GM18873 (cell line): ENCODE data around the gene PTPRR.

Source experiments
- ATAC-seq: cut with Tn5 transposase; IDR thresholded peaks from one replicate; pipeline ENCODE4 v1.9.1; 2021; ENCODE audit warnings: mild to moderate bottlenecking, moderate library complexity, moderate number of reproducible peaks; ENCODE audit not compliant: unreplicated experiment, low FRiP score

Gene PTPRR

DNA sequence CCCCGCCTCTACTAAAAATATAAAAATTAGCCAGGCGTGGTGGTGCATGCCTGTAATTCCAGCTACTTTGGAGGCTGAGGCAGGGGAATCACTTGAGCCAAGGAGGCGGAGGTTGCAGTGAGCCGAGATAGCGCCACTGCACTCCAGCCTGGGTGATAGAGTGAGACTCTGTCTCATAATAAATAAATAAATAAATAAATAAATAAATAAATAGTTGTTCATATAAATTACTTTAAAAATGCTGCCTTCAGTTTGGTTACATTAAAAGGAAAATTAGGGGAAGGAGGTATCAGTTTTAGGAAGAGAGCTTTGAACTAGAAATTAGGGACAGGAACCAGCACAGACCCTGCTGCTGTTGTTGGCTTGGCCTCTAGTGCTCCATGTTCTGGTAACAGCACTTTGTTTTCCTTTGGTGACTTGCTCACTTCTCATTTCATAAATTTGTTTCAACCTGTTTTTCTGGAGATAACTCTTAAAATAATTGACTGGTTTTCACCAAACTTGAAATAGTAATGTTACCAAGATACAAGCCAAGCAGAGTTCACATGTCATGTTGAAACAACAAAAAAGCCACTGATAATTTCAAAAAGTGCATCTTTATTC, 260.4 kb downstream of the PTPRR start:
- no peak for ATAC-seq

DNA sequence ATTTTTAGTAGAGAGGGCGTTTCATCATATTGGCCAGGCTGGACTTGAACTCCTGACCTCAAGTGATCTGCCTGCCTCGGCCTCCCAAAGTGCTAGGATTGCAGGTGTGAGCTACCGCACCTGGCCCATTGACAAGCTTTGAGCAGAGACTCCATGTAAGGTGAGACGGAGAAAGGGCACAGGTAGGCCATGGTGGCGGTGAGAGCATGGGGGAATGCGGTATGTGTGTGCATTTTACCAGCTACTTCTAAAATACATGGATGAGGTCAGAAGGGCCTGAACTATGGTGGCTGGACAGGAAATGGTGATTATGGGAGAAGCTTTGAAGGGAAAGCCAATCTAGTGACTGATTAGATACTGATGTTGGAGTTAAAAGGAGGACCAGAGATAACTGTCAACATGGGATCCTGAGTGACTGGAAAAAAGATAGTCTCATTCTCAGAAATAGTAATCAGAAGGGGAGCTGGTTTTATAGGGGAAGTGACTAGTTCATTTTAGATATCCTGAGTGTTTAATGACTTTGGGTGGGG, 261.4 kb downstream of the PTPRR start:
- ATAC-seq: no peak

DNA sequence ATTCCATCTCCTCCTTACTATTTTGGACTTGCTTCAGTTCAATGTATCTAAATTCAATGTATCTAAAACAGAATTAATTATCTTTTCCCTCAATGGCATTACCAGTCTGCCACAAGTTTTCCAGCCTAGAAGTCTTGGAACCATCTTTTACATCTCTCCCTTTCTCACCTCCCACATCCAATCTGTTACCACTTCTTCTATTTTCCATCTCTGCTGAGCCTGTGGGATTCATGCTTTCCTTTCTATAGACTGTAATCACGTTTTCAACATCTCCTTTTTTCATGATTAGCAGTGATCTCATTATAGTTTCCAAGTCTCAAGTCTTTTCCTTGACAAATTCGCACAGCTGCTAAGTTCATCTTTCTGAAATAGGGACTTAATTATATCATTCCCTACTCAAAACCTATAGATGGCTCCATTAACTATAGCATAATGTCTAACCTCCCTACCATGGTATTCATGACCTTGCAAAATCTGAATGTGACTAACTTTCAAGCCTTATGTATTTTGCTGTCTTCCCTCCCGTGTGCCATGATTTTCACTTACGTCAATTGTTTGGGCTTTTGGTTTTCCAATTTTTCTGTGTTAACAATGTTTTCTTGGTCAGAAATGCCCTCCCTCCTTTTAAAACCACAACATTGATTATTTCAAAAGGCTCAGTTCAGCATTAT, 262.8 kb downstream of the PTPRR start:
- no peak for ATAC-seq

DNA sequence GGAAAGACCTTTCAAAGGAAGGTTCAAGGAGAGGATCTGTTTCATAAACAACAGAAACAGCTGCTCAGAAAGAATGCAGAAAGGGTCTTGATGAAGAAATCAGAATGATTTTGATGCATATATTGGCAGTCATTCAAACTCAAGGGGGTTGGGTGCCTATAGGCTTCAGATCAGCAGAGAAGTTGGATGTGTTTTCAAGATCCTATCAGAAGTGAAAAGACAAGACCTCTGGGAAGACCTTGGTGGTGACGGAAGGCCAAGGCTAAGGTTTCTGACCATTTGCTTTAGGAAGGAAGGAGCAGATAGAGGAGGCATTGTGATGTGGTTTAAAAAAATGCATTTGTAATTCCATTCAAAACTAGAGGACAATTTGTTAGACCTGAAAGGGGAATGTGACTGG, 268.1 kb downstream of the PTPRR start:
- no peak for ATAC-seq

DNA sequence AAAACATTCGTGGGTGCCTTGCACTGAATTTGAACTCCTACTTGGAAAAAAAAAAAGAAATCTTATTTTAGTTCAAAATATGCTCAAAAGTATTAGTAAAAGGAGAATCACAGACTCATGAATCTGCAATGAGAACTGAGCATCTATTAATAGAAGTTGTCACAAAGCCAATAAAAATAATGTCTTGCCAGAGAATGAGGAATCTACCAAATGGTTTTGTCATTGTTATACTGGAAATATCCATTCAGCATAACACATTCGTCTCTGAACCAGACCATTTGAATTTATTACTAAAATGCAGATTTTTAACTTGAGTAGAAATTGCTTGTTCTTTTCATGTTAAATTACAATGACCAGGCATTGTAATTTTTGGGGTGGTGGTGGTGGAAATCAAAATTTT, 271.7 kb downstream of the PTPRR start:
- ATAC-seq: no peak

GRCh38 chr12:70648191-70648590, 272.3 kb downstream of the PTPRR start:
- no peak for ATAC-seq

DNA sequence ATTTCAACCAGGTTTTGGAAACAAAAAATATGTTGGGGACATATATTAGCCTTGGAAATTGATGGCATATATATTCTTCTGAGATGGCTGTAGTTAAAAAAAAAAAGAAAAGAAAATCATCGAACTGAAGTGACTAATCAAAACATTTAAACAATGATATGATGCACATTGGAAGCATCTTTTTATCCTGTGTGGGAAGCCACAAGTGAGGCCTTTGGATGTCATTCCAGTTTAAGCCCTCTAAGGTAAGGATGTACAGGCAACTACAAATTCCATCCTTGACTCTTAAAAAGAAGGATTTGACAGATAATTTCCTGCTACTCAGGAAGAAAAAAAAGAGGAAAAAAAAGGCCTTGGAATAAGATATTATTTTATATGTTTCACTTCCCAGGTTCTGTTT, 273.7 kb downstream of the PTPRR start:
- no peak for ATAC-seq

DNA sequence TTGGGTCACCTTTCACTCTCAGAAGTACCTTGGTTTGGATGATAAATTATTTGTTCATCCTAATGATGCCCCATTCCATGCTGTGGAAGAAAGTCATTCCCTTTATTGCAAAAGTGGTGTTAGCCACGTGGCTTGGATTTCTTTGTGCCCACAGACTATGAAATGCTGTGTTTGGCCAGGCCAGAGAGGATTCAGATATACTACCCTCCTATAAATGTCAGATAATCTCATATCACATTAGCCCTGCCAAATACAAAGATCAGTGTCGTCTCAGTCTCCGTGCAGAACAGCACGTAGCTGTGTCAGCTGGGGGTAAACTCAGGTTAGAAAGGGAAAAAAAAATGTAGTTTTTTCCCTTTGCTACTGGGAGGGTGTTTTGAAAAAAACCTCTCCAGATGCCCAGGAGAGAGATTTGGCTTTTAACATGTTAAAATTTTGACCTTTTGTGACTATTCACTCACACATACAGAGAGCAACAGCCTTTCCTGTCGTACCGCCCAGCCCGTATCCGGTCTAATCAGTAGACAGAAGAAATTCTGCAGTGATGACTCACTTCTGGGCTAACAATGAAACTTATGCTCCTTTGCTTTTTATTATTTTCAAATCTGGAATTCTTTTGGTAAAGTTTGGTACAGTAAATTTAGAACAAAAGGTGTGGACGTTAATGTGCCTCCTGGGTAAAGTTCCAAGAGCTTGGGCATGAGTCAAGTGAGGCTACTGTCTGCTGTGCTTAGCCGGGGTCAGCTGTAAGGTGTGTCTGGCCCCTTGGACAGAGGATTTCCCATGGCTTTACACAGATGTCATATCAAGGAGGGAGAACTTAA, 274.8 kb downstream of the PTPRR start:
- no peak for ATAC-seq

DNA sequence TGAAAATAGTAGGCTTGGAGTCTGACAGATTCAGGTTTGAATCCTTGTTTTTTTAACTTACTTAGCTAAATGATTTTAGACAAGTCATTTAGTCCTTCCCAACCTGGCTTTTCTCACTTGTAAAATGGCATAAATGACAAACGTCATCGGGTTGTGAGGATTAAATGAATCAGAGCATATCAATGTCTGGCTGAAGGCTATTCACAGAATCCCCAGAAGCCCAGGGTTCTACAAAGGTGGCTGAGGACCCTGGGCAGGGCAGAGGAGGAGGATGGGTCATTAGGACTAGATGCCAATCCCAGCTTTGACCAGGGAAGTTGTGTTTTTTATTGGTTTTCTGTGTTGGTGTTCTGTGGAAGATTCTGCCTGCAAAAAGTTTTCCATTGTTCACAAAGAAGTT, 275.7 kb downstream of the PTPRR start:
- no peak for ATAC-seq

DNA sequence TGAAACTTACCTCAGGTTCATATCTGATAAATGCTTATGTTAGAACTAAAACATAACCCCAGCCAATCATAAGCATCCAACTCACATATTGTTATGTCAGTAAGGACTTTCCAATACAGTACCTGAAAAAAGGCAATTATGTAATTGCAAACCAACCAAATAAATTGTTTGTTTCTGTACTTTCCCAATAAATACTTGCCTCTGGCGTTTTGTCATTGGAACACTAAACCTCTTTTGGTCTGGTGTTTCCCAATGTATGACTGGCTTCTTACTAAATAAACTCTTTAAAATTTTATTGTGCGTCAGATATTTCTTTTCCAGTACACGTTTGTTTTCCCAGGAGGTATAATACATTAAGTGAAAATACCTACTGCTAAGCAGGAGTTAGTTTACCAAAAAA, 276.6 kb downstream of the PTPRR start:
- ATAC-seq: no peak

- ATAC-seq: no peak
Measured at GRCh38 chr12:70641691-70642090, 278.8 kb downstream of the PTPRR start.

DNA sequence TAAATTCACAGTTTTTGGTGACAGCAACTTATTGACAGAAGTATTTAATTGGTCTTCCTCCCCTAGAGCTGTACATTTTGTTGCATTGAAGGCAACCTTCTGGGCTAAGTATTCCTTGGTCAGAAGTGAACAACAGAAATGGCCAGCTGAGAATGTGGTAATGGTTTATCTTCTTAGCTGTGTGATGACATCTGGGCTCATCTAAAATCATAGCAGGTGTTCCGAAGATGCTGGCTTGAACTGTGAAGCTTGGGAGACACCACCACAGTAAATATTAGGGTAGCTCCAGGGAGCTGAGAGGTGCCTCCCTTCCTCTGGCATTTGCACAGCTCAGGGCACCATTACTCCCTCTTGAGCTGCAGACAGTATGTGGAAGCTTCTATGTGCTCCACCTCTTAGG, 279.6 kb downstream of the PTPRR start:
- no peak for ATAC-seq

DNA sequence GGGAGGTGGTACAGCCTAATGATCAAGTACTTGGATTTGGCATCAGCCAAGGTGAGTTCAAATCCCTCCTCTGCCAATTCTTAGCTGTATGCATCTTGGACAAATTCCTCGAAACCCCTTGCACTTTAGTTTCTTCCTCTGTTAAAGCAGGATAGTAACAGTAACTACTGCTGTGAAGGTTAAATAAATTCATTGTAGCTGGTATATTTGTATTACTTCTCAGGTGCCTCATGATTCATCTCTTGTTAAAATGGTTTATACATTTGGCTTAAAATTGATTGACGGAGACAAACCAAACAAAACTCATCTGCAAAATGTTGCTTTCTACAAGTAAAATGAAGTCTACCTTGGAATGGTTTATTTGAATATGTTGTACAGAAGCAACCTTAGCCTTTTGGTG, 281.0 kb downstream of the PTPRR start:
- no peak for ATAC-seq

DNA sequence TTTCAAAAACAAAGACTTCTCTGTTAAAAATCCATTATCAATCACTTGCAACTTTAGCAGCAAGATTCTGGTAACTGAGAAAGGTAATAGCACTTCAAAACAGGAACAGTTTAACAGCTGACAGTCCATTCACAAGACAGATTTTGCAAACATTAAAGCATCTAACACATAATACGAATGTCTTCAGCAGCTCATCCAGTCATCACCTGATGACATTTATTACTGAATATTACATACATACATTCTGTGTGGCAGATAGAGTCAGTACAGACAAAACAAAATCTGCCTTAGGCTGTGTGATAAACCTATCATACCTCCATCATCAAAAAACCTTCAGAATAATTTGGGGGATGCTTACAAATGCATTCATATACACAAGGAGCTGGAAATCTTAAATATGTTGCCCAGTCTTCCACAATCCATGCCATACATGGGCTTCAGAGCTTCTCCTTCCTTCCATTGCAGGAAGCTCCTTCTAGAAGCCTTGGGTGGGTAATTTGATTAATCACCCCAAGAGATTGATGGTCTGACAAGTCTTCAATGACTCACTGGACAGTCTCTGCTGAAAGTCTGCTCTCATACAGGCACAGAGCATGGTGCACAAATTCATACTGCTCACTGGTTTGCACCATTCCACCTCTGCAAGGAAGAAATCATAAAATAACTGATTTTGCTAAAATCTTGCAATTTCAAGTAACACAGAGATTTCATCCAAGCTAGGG, 281.7 kb downstream of the PTPRR start:
- no peak for ATAC-seq

DNA sequence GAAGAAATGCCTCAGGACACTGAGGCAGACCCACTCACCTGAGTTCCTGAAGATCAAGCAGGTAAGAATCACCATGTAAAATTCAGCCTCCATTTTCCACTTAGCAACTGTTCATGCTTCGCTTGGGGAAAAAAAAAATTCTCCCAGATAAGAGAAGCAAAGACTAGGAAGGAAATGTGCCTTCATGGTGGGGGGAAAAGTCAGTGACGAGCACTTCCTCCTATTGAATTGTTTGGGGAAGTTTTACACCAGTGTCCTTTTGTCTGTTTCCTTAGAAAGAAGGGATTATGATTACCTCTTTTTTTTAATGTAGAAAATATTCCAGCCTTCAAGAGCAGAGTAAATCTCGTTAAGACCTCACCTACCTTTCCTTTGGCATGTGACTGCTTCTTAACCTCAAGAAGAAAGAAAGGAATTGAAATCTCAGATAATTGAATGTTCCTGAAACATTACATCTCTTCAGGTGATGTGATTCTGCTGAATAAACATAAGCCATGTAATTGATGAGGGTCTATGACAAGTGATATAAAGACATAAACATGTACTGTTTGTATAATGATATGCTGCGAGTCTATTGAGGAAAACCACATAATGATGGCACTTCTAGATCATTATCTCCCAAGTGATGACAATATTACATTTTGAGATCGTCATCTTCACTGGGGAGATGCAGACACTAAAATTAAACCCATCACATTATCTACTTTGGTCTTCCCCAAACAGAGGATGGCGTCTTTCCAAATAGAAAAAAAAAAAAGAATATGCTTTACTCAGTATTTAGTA, 283.0 kb downstream of the PTPRR start, which contains the start of gene PTPRB:
Gene PTPRB, minus strand, starts transcription at position 127 of the 783 bp plus-strand sequence. Its CDS starts 34 bp downstream, at position 93.
- ATAC-seq: no peak

- ATAC-seq: no peak
Measured at GRCh38 chr12:70635755-70636154, 284.8 kb downstream of the PTPRR start.

DNA sequence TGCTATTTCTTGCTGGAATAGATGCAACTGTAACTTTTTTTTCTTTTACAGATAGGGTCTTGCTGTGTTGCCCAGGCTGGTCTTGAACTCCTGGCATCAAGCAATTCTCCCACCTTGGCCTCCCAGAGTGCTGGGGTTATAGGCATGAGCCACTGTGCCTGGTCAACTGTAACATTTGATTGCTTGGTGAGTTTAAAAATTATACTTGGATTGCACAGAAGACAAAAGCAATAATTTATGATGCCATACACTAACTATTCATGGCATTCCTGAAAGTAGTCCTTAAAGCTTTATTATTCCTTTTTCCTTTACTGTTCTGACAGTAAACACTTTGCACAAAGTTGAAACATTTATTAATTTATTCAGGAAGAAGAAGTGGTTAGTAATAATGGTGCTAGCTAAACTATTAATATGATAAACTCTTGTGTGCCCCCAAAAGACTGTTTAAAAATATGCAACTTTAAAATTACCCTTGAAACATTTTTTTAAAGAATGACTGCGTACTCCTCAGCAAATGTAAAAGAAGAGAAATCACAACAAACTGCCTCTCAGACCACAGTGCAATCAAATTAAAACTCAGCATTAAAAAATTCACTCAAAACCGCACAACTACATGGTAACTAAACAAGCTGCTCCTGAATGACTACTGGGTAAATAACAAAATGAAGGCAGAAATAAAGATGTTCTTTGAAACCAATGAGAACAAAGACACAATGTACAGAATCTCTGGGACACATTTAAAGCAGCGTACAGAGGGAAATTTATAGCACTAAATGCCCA, 291.6 kb downstream of the PTPRR start:
- no peak for ATAC-seq

DNA sequence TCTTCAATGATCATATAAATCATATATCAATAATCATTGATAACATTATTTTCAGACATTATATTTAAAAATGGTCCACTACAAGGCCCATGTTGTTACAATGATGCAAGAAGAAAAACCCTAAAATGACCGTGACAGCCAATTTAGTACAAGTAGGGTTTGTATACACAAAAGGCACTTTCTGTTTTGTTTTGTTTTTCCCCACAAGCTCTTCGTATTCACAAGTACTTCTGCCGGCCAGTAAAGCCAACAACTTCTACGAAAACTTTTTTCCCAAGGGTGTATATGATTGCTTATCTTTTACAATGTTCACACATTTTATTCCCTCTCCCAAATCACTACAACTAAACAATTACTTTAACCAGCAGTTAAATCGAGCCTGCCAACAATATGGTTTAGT, 292.9 kb downstream of the PTPRR start:
- no peak for ATAC-seq

GRCh38 chr12:70626180-70626579, 294.4 kb downstream of the PTPRR start:
- no peak for ATAC-seq
